ENCODE measurements around the gene IGF2R. TPM values are rescaled to one million over a fixed set of nuclear protein-coding genes. Genes with fewer than 3 reads are reported as not detected.

Gene IGF2R
- total RNA-seq, 1 donor from 2014 or later, result 144 TPM

GRCh38 chr6:160042014-160042773 lies 73.3 kb downstream of the IGF2R start:
- peaks cover 23% of the 10 kb centered on the region for H3K36me3 Mint-ChIP-seq (ENCODE audit: insufficient read depth)
- no peak overlapping the region for H3K4me3 Mint-ChIP-seq (ENCODE audit: low read depth)
- no peak for DNase-seq (ENCODE audit: low spot score, unreplicated experiment)
- H3K27me3 Mint-ChIP-seq, result no peaks in the 10 kb centered on the region
- TF ChIP-seq, protein P1, sequence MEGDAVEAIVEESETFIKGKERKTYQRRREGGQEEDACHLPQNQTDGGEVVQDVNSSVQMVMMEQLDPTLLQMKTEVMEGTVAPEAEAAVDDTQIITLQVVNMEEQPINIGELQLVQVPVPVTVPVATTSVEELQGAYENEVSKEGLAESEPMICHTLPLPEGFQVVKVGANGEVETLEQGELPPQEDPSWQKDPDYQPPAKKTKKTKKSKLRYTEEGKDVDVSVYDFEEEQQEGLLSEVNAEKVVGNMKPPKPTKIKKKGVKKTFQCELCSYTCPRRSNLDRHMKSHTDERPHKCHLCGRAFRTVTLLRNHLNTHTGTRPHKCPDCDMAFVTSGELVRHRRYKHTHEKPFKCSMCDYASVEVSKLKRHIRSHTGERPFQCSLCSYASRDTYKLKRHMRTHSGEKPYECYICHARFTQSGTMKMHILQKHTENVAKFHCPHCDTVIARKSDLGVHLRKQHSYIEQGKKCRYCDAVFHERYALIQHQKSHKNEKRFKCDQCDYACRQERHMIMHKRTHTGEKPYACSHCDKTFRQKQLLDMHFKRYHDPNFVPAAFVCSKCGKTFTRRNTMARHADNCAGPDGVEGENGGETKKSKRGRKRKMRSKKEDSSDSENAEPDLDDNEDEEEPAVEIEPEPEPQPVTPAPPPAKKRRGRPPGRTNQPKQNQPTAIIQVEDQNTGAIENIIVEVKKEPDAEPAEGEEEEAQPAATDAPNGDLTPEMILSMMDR (IDR thresholded peaks at IDR 0.05; ENCODE audit: unreplicated experiment), result no peak
- H3K4me1 Mint-ChIP-seq (ENCODE audit: low read depth), result no peaks in the 10 kb centered on the region
- H3K27ac Mint-ChIP-seq, result no peak overlapping the region
- H3K9me3 Mint-ChIP-seq (ENCODE audit: low read depth), result no peaks in the 10 kb centered on the region

GRCh38 chr6:160042788-160043301 lies 74.0 kb downstream of the IGF2R start:
- Mint-ChIP-seq H3K4me1 (ENCODE audit: low read depth) (no peaks in the 10 kb centered on the region), H3K27me3 (no peaks in the 10 kb centered on the region), H3K9me3 (ENCODE audit: low read depth) (no peaks in the 10 kb centered on the region), H3K36me3 (ENCODE audit: insufficient read depth) (peaks cover 25% of the 10 kb centered on the region), H3K4me3 (ENCODE audit: low read depth) (no peak overlapping the region), H3K27ac (peak overlapping the region; percentile 49)
- DNase-seq (ENCODE audit: low spot score, unreplicated experiment), result no peak
- TF ChIP-seq, protein P1 (IDR thresholded peaks at IDR 0.05; ENCODE audit: unreplicated experiment), result no peak

- Mint-ChIP-seq H3K4me1 (ENCODE audit: low read depth) (no peaks in the 10 kb centered on the region), H3K27me3 (no peaks in the 10 kb centered on the region), H3K9me3 (ENCODE audit: low read depth) (no peaks in the 10 kb centered on the region), H3K36me3 (ENCODE audit: insufficient read depth) (peaks cover 29% of the 10 kb centered on the region), H3K4me3 (ENCODE audit: low read depth) (no peak overlapping the region), H3K27ac (no peak overlapping the region)
- TF ChIP-seq, protein P1 (IDR thresholded peaks at IDR 0.05; ENCODE audit: unreplicated experiment), result no peak
- no peak for DNase-seq (ENCODE audit: low spot score, unreplicated experiment)
Measured at GRCh38 chr6:160043784-160044183, 74.9 kb downstream of the IGF2R start.

DNA sequence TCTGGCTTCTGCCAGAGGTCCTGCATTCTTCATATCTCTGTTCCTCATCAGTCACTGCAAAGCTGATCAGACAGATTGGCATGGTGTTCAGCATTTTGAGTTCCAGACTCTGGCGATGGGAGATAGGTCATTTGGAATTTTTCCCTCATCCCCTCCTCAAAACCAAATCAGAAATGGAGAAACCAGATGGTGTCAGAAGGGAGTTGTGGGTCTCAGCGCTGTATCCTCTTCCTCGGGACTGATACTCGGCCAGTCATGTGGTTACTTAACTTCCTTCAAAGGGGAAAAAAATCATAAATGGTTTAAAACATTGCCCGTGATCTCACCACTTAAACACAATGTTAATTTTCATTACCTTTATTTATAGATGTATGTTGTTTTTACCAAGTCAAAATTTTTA lies 75.8 kb downstream of the IGF2R start:
- Mint-ChIP-seq H3K4me1 (ENCODE audit: low read depth) (no peaks in the 10 kb centered on the region), H3K9me3 (ENCODE audit: low read depth) (no peaks in the 10 kb centered on the region), H3K27ac (no peak overlapping the region), H3K27me3 (no peaks in the 10 kb centered on the region), H3K4me3 (ENCODE audit: low read depth) (no peak overlapping the region), H3K36me3 (ENCODE audit: insufficient read depth) (peaks cover 33% of the 10 kb centered on the region)
- DNase-seq (ENCODE audit: low spot score, unreplicated experiment), result no peak
- TF ChIP-seq, protein P1 (IDR thresholded peaks at IDR 0.05; ENCODE audit: unreplicated experiment), result no peak

- Mint-ChIP-seq H3K4me3 (ENCODE audit: low read depth) (no peak overlapping the region), H3K27ac (peak overlapping the region; percentile 18), H3K36me3 (ENCODE audit: insufficient read depth) (peaks cover 49% of the 10 kb centered on the region), H3K27me3 (no peaks in the 10 kb centered on the region), H3K9me3 (ENCODE audit: low read depth) (peaks cover 4% of the 10 kb centered on the region), H3K4me1 (ENCODE audit: low read depth) (no peaks in the 10 kb centered on the region)
- DNase-seq (ENCODE audit: low spot score, unreplicated experiment), result no peak
- TF ChIP-seq, protein P1 (IDR thresholded peaks at IDR 0.05; ENCODE audit: unreplicated experiment), result no peak
Measured at GRCh38 chr6:160048471-160048870, 79.6 kb downstream of the IGF2R start.
